ENCODE results near the gene GPC6. TPM values are rescaled to one million over a fixed set of nuclear protein-coding genes. Genes with fewer than 3 reads are reported as not detected.

GPC6 gene
- total RNA-seq, 4 donors from 2014 or later = 2.7 to 5.7 (median 4.4) TPM

DNA sequence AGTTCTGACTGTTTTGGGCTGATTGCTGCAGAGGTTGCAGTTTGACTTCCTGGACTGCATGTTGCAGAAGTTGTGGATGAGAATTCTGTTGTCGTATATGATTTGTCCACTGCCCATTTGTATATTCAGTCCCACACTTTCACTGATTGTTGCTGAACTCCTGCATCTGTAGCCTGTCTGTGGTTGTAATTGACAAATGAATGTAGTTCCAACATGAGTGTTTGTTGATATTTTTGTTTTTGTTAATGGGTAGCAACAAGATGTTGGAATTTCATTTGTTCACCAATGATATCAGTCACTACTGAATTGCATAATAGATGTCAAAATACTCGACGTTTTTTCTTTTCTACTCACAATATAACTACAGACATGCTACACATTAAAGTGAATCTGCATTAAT, 719.0 kb downstream of the GPC6 start:
- no peaks in the 10 kb centered on the region for H3K9me3 ChIP-seq
- H3K4me1 ChIP-seq = no peaks in the 10 kb centered on the region
- TF ChIP-seq, protein P1, sequence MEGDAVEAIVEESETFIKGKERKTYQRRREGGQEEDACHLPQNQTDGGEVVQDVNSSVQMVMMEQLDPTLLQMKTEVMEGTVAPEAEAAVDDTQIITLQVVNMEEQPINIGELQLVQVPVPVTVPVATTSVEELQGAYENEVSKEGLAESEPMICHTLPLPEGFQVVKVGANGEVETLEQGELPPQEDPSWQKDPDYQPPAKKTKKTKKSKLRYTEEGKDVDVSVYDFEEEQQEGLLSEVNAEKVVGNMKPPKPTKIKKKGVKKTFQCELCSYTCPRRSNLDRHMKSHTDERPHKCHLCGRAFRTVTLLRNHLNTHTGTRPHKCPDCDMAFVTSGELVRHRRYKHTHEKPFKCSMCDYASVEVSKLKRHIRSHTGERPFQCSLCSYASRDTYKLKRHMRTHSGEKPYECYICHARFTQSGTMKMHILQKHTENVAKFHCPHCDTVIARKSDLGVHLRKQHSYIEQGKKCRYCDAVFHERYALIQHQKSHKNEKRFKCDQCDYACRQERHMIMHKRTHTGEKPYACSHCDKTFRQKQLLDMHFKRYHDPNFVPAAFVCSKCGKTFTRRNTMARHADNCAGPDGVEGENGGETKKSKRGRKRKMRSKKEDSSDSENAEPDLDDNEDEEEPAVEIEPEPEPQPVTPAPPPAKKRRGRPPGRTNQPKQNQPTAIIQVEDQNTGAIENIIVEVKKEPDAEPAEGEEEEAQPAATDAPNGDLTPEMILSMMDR (IDR thresholded peaks at IDR 0.05) = no peak
- no peak overlapping the region for H3K27ac ChIP-seq
- H3K4me3 ChIP-seq = no peak overlapping the region
- 60% methylated on average over 3 of the region's 3 CpGs for WGBS
- H3K36me3 ChIP-seq = no peaks in the 10 kb centered on the region
- DNase-seq (ENCODE audit: low spot score in 2 of 2) = no peak
- no peaks in the 10 kb centered on the region for H3K27me3 ChIP-seq

DNA sequence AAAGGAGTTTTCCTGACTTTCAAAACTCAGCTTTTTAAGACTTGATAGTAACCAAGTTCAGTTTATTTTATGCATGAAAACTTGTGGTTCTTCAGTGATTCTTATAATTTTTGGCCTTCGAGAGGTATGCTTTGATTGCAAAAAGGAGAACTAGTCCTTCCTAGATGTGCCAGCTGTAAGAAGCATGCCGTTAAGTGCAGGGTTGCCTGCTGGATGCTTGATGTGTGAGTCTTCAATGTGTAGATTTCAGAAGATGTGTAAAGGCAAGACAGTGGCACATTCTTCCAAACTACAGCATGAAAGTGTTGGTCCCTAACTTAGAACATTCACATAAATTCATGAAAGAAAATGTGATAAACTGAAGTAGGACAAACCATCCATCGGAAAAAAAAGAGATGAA, 720.4 kb downstream of the GPC6 start:
- no peaks in the 10 kb centered on the region for H3K4me1 ChIP-seq
- DNase-seq (ENCODE audit: low spot score in 2 of 2) = no peak
- H3K27ac ChIP-seq = no peak overlapping the region
- WGBS = 91% methylated on average over 3 of the region's 3 CpGs
- TF ChIP-seq POLR2AphosphoS5 (IDR thresholded peaks at IDR 0.05) = no peak
- TF ChIP-seq POLR2A (IDR thresholded peaks at IDR 0.05) = no peak
- TF ChIP-seq, protein P1 (IDR thresholded peaks at IDR 0.05) = no peak
- no peak for TF ChIP-seq EP300 (IDR thresholded peaks at IDR 0.05)
- no peaks in the 10 kb centered on the region for H3K27me3 ChIP-seq
- H3K4me3 ChIP-seq = no peak overlapping the region
- no peaks in the 10 kb centered on the region for H3K36me3 ChIP-seq
- no peaks in the 10 kb centered on the region for H3K9me3 ChIP-seq

DNA sequence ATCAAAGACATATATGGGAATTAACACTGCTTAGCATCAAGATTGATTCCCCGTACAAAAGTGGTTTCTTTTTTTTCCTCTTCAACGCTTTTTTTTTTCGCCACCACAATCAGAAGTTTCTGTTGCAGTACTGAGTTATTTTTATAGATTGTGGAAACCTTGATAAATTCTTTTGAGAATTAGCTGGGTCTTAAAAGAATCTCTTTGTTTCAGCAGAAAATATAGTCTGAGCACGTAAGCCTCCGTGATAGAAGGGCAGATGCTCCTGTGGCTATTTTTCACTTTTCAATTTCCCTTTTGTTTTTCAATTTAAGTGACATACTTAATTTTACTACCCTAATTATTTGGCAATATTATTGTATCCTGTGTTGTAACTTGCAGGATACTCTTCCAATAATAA, 721.0 kb downstream of the GPC6 start:
- no peak for DNase-seq (ENCODE audit: low spot score in 2 of 2)
- no peak for TF ChIP-seq POLR2AphosphoS5 (IDR thresholded peaks at IDR 0.05)
- no peak for TF ChIP-seq EP300 (IDR thresholded peaks at IDR 0.05)
- TF ChIP-seq, protein P1 (IDR thresholded peaks at IDR 0.05) = no peak
- TF ChIP-seq POLR2A (IDR thresholded peaks at IDR 0.05) = no peak
- Histone ChIP-seq H3K36me3 (no peaks in the 10 kb centered on the region), H3K9me3 (no peaks in the 10 kb centered on the region), H3K4me3 (no peak overlapping the region), H3K27me3 (no peaks in the 10 kb centered on the region), H3K4me1 (no peaks in the 10 kb centered on the region), H3K27ac (no peak overlapping the region)
- WGBS = 74% methylated on average over 5 of the region's 5 CpGs

DNA sequence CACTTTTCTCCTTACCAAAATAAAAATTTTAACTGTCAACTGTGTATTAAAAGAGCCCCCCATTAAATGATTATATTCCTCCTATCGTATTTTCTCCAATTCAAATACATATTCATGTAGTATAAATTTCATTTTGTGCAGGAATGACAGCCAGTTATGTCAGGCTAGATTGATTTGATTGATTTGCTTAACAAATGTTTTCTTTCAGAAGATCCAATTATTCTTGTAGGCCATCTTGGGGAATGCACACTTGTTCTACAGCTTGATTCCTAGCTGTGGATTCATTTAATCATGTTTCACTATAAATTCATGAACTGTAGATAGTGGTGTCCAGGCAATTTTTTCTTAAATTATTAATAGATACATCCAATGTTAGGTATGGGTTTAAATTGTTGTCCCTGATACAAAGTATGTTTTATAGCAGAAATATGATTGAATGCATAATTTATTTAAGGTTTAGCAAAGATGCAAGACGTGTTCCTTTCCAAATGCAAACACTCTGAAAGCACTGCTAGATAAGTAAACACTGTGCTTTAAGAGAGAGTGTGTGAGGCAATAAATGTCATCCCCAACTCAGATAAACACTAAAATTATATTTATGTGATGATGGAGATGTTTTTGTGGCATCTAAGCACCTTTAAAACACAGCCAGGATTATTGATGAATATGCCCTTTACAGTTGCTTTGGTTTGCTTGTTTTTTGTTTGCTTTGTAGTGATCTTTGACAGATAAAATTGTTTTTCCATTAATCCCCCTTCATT, 721.7 kb downstream of the GPC6 start:
- no peaks in the 10 kb centered on the region for H3K36me3 ChIP-seq
- no peak for TF ChIP-seq POLR2A (IDR thresholded peaks at IDR 0.05)
- TF ChIP-seq, protein P1 (IDR thresholded peaks at IDR 0.05) = no peak
- no peak for TF ChIP-seq EP300 (IDR thresholded peaks at IDR 0.05)
- TF ChIP-seq POLR2AphosphoS5 (IDR thresholded peaks at IDR 0.05) = no peak
- no peaks in the 10 kb centered on the region for H3K27me3 ChIP-seq
- H3K4me3 ChIP-seq = no peak overlapping the region
- H3K4me1 ChIP-seq = no peaks in the 10 kb centered on the region
- H3K27ac ChIP-seq = no peak overlapping the region
- DNase-seq (ENCODE audit: low spot score in 2 of 2) = no peak
- no peaks in the 10 kb centered on the region for H3K9me3 ChIP-seq
- 78% methylated on average over 2 of the region's 2 CpGs for WGBS

DNA sequence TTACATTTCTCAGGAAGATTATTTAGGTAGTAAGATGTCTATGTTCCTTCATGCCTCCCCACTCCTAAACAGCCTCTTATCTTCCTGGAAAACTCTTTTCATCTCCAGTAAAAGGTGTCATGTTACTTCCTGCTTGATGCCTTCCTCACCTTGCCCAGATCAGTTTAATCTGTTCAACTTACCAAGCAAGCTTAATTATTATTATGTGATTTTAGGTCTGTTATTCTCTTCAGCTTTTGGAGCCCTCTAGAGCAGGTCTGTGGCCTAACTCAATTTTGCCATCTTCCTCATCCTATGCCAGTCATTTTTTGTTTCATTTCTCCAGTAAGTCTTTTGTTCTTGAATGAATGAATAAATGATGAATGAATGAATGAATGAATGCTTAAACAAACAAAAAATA, 724.5 kb downstream of the GPC6 start:
- TF ChIP-seq, protein P1 (IDR thresholded peaks at IDR 0.05) = no peak
- TF ChIP-seq POLR2A (IDR thresholded peaks at IDR 0.05) (no peak), EP300 (IDR thresholded peaks at IDR 0.05) (no peak), POLR2AphosphoS5 (IDR thresholded peaks at IDR 0.05) (no peak)
- no peak overlapping the region for H3K27ac ChIP-seq

More for the DNA sequence above, 724.5 kb downstream of the GPC6 start:
- Histone ChIP-seq H3K4me1 (no peaks in the 10 kb centered on the region), H3K36me3 (no peaks in the 10 kb centered on the region), H3K27me3 (no peaks in the 10 kb centered on the region), H3K9me3 (no peaks in the 10 kb centered on the region), H3K4me3 (no peak overlapping the region)
- DNase-seq (ENCODE audit: low spot score in 2 of 2) = no peak

All from suprapubic skin (tissue), 4 donors.